ENCODE data around the gene ARHGEF6.

ARHGEF6 gene

GRCh38 chrX:136659174-136659573 is 121.6 kb downstream of the ARHGEF6 start:
- Histone ChIP-seq H3K4me3 (no peak overlapping the region), H3K27ac (no peak overlapping the region)

- no peak overlapping the region for H3K4me3 ChIP-seq
- no peak overlapping the region for H3K27ac ChIP-seq
These were observed 122.6 kb downstream of the ARHGEF6 start for GRCh38 chrX:136658151-136658550.

DNA sequence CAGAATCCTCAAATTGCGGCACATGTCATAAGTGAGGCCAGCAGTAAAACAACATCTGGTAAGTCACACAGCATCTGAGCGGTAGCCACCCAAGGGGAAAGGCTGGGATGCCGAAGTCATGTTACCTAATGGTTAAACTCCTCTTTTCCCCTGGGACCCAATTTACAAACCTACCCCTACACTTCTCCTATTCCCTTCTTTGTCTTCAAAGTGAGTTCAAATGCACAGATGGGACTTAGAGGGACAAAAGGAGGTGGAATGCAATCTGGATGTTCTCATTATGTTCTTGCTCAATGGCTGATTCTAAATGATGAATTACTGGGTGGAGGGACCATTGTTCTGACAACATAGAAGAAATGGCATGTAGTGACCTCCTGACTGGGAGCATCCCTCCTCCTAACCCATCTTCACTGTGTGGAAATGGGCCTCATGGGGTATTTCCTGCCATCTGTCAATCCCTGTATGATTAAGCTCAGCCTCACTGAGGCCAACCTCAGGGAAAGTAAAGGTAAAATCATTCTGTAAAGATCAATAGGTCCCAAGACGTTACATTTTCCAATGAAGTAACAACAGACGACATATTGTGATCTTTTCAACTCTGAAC is 124.3 kb downstream of the ARHGEF6 start:
- no peak overlapping the region for H3K27ac ChIP-seq
- no peak overlapping the region for H3K4me3 ChIP-seq

DNA sequence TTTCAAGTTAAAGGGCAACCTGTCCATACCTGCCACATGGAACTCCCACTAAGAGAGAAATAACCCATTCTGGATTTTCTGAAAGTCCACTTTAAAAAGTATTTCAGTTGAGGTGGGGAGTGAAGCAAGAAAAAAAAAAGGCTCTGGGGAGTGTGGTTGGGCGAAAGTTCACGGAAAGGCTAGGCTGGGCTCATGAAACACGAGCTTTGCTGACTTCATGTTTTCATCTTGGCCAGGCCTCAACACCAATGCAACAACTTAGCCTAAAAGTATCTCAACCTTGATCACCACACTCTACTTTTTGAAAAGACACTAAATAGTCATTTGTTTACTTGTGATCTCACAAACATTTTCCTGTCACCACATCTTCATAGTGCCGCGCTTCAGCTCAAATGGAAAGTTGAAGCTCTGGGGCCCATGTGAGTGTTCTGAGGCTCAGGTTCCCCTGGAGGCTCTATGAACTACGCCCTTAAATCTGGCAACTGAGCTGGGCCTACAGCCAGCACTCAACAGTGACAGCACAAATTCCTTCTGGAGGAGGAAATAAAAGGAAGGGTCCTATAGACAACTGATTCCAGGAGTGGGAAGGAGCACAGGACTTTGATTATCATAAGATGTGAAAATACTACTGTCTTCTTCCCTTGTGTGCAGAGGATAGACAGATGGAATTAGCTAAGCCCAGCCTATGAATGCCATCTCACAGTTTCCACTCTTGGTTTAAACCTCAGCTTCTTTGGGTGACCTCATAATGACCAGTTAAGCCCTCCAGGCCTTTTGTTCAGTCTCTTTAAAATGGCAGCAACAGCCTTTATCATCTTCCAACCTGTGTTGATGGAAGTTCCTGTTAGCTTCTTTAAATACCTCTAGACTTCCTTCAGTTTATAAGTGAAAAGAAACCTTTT is 127.7 kb downstream of the ARHGEF6 start:
- Histone ChIP-seq H3K27ac (peak overlapping the region in 3 of 21 experiments; percentile 7 to 59 (median 18)), H3K4me3 (no peak overlapping the region)

DNA sequence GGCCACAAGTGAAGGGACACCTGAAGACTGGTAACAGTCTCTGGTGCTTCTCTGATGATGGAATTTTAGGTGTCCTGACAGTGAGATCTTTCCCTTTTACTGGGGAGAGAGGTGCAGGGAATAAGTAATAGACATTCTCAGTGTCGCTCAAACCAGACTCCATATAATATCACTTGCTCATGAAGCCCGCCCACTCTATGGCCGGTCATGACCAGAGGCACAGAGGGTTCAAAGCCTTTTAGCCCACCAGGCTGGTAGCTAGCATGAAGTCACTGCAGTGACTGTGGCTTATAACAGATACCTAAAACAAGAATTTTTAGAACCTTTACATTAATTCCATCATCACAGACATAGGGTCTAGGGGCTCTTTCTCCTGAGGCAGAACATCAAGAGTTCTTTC is 129.9 kb downstream of the ARHGEF6 start:
- H3K4me3 ChIP-seq, result peak overlapping the region in 2 of 7 experiments; percentile 2 to 21

GRCh38 chrX:136647677-136648360 is 132.9 kb downstream of the ARHGEF6 start, which contains the start of gene CD40LG:
Gene CD40LG, plus strand, starts transcription at chrX:136648158. Its CDS starts 91 bp downstream, at chrX:136648249.
- H3K27ac ChIP-seq, result peak within 1 kb of the TSS in 3 of 21 experiments; percentile 37 to 68 (median 50)

More for the DNA sequence above, 129.9 kb downstream of the ARHGEF6 start:
- peak overlapping the region in 3 of 21 experiments; percentile 37 to 68 (median 37) for H3K27ac ChIP-seq

GRCh38 chrX:136646602-136647239 is 134.0 kb downstream of the ARHGEF6 start:
- no peak overlapping the region for H3K4me3 ChIP-seq
- peak overlapping the region in 1 of 21 experiments; percentile 68 for H3K27ac ChIP-seq

More at GRCh38 chrX:136647677-136648360, 132.9 kb downstream of the ARHGEF6 start, which contains the start of gene CD40LG:
- H3K4me3 ChIP-seq, result peak within 1 kb of the TSS in 3 of 7 experiments; percentile 1 to 21 (median 12)

- H3K27ac ChIP-seq, result no peak overlapping the region
- no peak overlapping the region for H3K4me3 ChIP-seq
These were observed 137.5 kb downstream of the ARHGEF6 start for GRCh38 chrX:136643243-136643642.

DNA sequence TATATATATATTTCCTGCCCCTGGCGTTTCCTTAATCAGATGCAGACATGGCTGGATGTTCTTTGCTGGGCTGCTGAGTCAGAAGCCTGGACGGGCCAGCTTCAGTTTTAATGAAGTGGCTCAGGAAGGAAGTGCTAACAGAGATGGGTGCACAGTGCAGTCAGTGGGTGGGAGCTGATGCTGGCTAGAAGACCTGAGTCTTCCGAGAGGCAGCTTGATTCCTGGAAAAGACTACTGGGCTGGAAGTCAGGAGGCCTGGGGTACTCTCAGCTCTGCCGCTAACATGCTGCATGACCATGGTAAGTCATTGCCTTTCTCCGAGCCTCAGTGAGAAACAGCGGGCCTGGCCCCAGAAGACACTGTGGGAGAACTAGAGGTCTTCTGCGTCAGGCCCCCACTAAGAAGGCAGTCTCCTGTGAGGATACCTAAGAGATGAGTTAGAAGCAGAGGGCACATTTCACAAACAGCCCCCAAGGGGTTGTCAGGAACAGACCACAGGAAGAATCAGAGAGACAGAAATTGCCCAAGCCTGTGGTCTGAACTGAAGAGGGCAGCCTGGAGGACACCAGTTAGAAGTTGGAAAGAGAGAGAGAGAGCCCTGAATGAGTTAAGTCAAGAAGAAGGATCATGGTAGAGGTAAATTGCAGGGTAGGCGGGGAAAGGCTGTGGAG is 141.1 kb downstream of the ARHGEF6 start:
- peak overlapping the region in 1 of 7 experiments; percentile 10 for H3K4me3 ChIP-seq
- peak overlapping the region in 4 of 21 experiments; percentile 30 to 74 (median 61) for H3K27ac ChIP-seq

DNA sequence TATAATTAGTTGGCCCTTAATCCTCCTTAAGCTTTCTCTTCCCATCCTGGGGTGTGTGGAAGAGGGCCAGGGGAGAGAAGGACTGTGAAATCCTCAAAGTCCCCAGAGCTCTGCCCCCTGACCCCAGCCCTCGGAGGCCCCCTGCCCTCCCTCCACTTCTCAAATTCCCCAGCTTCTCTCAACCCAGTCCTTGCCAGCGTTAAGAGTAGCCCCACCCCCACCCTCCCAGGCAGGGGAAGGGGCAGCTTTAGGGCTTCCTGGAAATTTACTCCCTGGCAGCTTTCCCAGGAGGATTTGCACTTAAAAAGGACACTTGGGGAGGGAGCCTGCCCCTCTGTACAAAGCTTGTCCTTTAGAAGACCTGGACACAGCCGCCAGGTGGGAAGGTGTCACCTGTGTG is 144.6 kb downstream of the ARHGEF6 start:
- Histone ChIP-seq H3K27ac (peak overlapping the region in 2 of 21 experiments; percentile 37 to 44), H3K4me3 (no peak overlapping the region)

- no peak overlapping the region for H3K4me3 ChIP-seq
- H3K27ac ChIP-seq, result peak overlapping the region in 2 of 21 experiments; percentile 37 to 44
These were observed 145.5 kb downstream of the ARHGEF6 start for GRCh38 chrX:136635235-136635634.

DNA sequence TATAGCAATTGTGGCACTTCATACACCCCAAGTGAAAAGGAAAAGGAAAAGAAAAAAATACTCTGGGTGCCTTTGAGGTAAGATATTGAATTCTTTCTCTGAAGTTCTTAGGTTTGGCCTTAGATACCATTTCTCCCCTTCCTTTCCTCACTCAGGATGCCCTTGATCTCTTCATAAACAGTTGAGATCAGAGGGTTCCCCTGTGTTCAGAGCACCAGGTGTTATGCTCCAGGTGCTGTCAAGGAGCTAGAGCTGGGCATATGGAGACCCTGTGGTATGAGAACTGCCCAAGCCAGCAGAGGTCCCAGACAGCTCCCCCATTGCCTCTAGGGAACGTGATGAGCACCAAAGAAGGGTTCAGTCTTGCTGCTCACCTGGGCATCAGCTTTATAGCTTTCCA is 149.9 kb downstream of the ARHGEF6 start:
- Histone ChIP-seq H3K27ac (no peak overlapping the region), H3K4me3 (no peak overlapping the region)

- Histone ChIP-seq H3K27ac (peak overlapping the region in 2 of 21 experiments; percentile 43 to 65), H3K4me3 (no peak overlapping the region)
These were observed 151.5 kb downstream of the ARHGEF6 start for GRCh38 chrX:136629084-136629750.

GRCh38 chrX:136627409-136627808 is 153.3 kb downstream of the ARHGEF6 start:
- Histone ChIP-seq H3K27ac (peak overlapping the region in 1 of 21 experiments; percentile 48), H3K4me3 (no peak overlapping the region)

DNA sequence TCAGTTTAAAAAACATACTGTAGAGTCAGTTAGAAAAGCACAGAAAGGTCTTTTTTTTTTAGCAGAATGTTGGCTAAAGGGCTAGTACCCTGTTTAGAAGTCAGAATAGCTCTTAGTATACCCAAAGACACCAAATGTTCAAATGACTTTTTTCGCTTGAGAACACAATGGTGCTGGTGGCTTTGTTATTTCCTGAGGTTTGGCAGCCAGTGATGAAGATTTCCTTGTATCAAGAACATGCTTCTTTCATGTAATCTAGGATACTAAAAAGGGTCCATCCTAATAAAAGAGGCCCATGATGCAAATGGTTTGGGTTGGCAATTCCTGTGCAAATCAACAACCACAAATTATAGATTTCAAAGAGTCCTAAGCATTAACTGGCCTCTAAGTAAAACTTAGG is 153.8 kb downstream of the ARHGEF6 start:
- Histone ChIP-seq H3K27ac (peak overlapping the region in 1 of 21 experiments; percentile 48), H3K4me3 (no peak overlapping the region)

- peak overlapping the region in 1 of 21 experiments; percentile 48 for H3K27ac ChIP-seq
- no peak overlapping the region for H3K4me3 ChIP-seq
These were observed 154.5 kb downstream of the ARHGEF6 start for GRCh38 chrX:136626237-136626636.

GRCh38 chrX:136625246-136625645 is 155.5 kb downstream of the ARHGEF6 start:
- Histone ChIP-seq H3K4me3 (no peak overlapping the region), H3K27ac (no peak overlapping the region)

DNA sequence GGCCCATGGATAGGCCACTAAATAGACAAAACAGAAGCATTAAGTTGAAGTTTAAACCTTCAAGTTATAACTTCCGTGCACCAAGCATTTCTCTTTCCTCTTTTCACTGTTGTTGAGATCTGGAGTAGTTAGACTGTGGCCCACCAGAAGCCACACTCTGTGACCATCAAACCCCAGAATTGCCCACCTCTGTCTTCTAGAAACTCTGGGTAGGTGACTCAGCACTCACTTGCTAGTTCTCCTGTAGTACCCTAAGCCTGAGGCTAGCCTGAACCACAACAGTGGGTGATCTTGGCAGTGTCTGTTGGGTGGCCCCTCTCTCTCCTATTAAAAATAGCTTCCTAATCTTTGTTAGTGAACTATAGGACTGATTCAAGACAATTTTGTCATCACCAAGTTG is 157.3 kb downstream of the ARHGEF6 start:
- Histone ChIP-seq H3K27ac (no peak overlapping the region), H3K4me3 (no peak overlapping the region)
